ENCODE measurements around the gene ZBTB7C.

- TF ChIP-seq CTCF (IDR thresholded peaks at IDR 0.05) (no peak), EP300 (IDR thresholded peaks at IDR 0.05) (no peak), POLR2A (IDR thresholded peaks at IDR 0.05) (no peak)
Measured at GRCh38 chr18:48122816-48123215, 286.4 kb downstream of the ZBTB7C start.
